ENCODE results near the gene TBC1D22A. TPM values are rescaled to one million over a fixed set of nuclear protein-coding genes. Genes with fewer than 3 reads are reported as not detected.
"Not testable (repeated sequence)": the region's sequence is repeated elsewhere in the genome, so short reads cannot be mapped to it uniquely, and the experiment has no call there.

TBC1D22A gene
- total and polyA plus RNA-seq, 2 donors (not counting 3 experiments of a cell fraction or from before 2014, with no cell fraction given): 26.1 to 32.4 TPM

GRCh38 chr22:47167921-47168320 is 405.5 kb downstream of the TBC1D22A start:
- DNase-seq (ENCODE audit: low read depth, low spot score); POLR2A ChIA-PET; H3K9ac ChIP-seq (replicated peaks; ENCODE audit: extremely low read depth, insufficient read depth, low read length); H4K20me1 ChIP-seq (replicated peaks; ENCODE audit: control insufficient read depth, extremely low read depth, insufficient read depth, low read length); H2AFZ ChIP-seq (ENCODE audit: low read depth, low read length); H3K36me3 ChIP-seq (ENCODE audit: control insufficient read depth in 2 of 2, extremely low read depth in 1 of 2, insufficient read depth in 2 of 2, low read length in 2 of 2); dilution Hi-C loops (cut with MboI; ENCODE audit: extremely low pct_ligation_motif_present, low sequenced_read_pairs); H3K27me3 ChIP-seq (ENCODE audit: control insufficient read depth in 2 of 2, insufficient read depth in 2 of 2, low read length in 2 of 2); H3K79me2 ChIP-seq (ENCODE audit: control insufficient read depth, insufficient read depth, low read length); H3K9me3 ChIP-seq (replicated peaks; ENCODE audit: control insufficient read depth, insufficient read depth, low read length); H3K9me1 ChIP-seq (replicated peaks; ENCODE audit: control insufficient read depth, extremely low read depth, insufficient read depth, low read length); FAIRE-seq; H3K4me3 ChIP-seq (replicated peaks in 1 of 3; ENCODE audit: insufficient read depth in 1 of 3, low read depth in 1 of 3, low read length in 3 of 3); H3K4me2 ChIP-seq (ENCODE audit: insufficient read depth, low read length); intact Hi-C loops (cut with micrococcal nuclease); BruUV-seq (replicated peaks); H3K27ac ChIP-seq (ENCODE audit: insufficient read depth, low read depth, low read length): not testable (repeated sequence)
- CTCF ChIA-PET: interaction anchor here (0.8 kb wide), 1 partner anchor 323 kb away, joined by 4 read pairs; no protein-coding TSS in a partner anchor
- H3K4me1 ChIP-seq (ENCODE audit: control insufficient read depth, extremely low read depth, insufficient read depth, low read length): peaks cover 16% of the 10 kb centered on the region

GRCh38 chr22:47168441-47168840 is 406.0 kb downstream of the TBC1D22A start:
- dilution Hi-C loops (cut with MboI; ENCODE audit: extremely low pct_ligation_motif_present, low sequenced_read_pairs): no loop called here
- no peak overlapping the region for H2AFZ ChIP-seq (ENCODE audit: low read depth, low read length)
- no peaks in the 10 kb centered on the region for H3K27me3 ChIP-seq (ENCODE audit: control insufficient read depth in 2 of 2, insufficient read depth in 2 of 2, low read length in 2 of 2)
- H3K27ac ChIP-seq (ENCODE audit: insufficient read depth, low read depth, low read length): no peak overlapping the region
- ChIA-PET CTCF (no interaction called here), POLR2A (no interaction called here)
- TF ChIP-seq POLR2AphosphoS5 (IDR thresholded peaks at IDR 0.05; ENCODE audit: insufficient read depth, low read depth, low read length): no peak
- no peak for TF ChIP-seq EZH2 (IDR thresholded peaks at IDR 0.05; ENCODE audit: borderline replicate concordance, low read depth, low read length, severe bottlenecking)
- TF ChIP-seq GATA2 (IDR thresholded peaks at IDR 0.05; ENCODE audit: insufficient read depth, insufficient read length, low read depth, low read length): no peak
- TF ChIP-seq, protein P1, sequence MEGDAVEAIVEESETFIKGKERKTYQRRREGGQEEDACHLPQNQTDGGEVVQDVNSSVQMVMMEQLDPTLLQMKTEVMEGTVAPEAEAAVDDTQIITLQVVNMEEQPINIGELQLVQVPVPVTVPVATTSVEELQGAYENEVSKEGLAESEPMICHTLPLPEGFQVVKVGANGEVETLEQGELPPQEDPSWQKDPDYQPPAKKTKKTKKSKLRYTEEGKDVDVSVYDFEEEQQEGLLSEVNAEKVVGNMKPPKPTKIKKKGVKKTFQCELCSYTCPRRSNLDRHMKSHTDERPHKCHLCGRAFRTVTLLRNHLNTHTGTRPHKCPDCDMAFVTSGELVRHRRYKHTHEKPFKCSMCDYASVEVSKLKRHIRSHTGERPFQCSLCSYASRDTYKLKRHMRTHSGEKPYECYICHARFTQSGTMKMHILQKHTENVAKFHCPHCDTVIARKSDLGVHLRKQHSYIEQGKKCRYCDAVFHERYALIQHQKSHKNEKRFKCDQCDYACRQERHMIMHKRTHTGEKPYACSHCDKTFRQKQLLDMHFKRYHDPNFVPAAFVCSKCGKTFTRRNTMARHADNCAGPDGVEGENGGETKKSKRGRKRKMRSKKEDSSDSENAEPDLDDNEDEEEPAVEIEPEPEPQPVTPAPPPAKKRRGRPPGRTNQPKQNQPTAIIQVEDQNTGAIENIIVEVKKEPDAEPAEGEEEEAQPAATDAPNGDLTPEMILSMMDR (IDR thresholded peaks at IDR 0.05; ENCODE audit: extremely low read depth in 1 of 2, insufficient read depth in 1 of 2, low read depth in 1 of 2, low read length in 2 of 2): no peak
- TF ChIP-seq FOS (IDR thresholded peaks at IDR 0.05; ENCODE audit: borderline replicate concordance, insufficient read depth, low read length): no peak
- no peak for TF ChIP-seq MAX (IDR thresholded peaks at IDR 0.05; ENCODE audit: insufficient read depth, insufficient read length)
- TF ChIP-seq JUN (IDR thresholded peaks at IDR 0.05; ENCODE audit: borderline replicate concordance, insufficient read depth, insufficient read length, low read depth): no peak
- TF ChIP-seq POLR2A (IDR thresholded peaks at IDR 0.05; ENCODE audit: low read depth, low read length): no peak
- no peak for TF ChIP-seq MYC (IDR thresholded peaks at IDR 0.05; ENCODE audit: low read depth, low read length)
- no TSS peak for BruUV-seq (replicated peaks)
- H3K36me3 ChIP-seq (ENCODE audit: control insufficient read depth in 2 of 2, extremely low read depth in 1 of 2, insufficient read depth in 2 of 2, low read length in 2 of 2): no peaks in the 10 kb centered on the region
- H3K4me1 ChIP-seq (ENCODE audit: control insufficient read depth, extremely low read depth, insufficient read depth, low read length): peaks cover 16% of the 10 kb centered on the region
- H4K20me1 ChIP-seq (replicated peaks; ENCODE audit: control insufficient read depth, extremely low read depth, insufficient read depth, low read length): no peaks in the 10 kb centered on the region
- intact Hi-C loops (cut with micrococcal nuclease): no loop called here
- H3K79me2 ChIP-seq (ENCODE audit: control insufficient read depth, insufficient read depth, low read length): no peaks in the 10 kb centered on the region
- H3K4me3 ChIP-seq (replicated peaks in 1 of 3; ENCODE audit: insufficient read depth in 1 of 3, low read depth in 1 of 3, low read length in 3 of 3): no peak overlapping the region
- DNase-seq (ENCODE audit: low read depth, low spot score) (no peak), FAIRE-seq (no peak)
- no peak overlapping the region for H3K4me2 ChIP-seq (ENCODE audit: insufficient read depth, low read length)
- no peak overlapping the region for H3K9ac ChIP-seq (replicated peaks; ENCODE audit: extremely low read depth, insufficient read depth, low read length)
- H3K9me3 ChIP-seq (replicated peaks; ENCODE audit: control insufficient read depth, insufficient read depth, low read length): no peaks in the 10 kb centered on the region
- no peaks in the 10 kb centered on the region for H3K9me1 ChIP-seq (replicated peaks; ENCODE audit: control insufficient read depth, extremely low read depth, insufficient read depth, low read length)
